Memory B cell (primary cell): ENCODE measurements around the gene RSRC1.

Experiments
- ATAC-seq: fragments of 150-1000 bp; cut with Tn5 transposase; 2 replicates; pipeline ENCODE4 v1.10.0; 2021; ENCODE audit warnings: low read depth, mild to moderate bottlenecking, moderate library complexity
- DNase-seq, 2 donors: peaks; one replicate each; pipeline ENCODE4 v3.0.0; 2022; ENCODE audit warnings: low spot score in 2 of 2
- H3K27ac Mint-ChIP-seq: one replicate; pipeline ENCODE4 v1.8.0; 2022; ENCODE audit warnings: mild to moderate bottlenecking, moderate library complexity, mixed read lengths
- H3K27me3 Mint-ChIP-seq: one replicate; pipeline ENCODE4 v1.8.0; 2022; ENCODE audit warnings: mixed read lengths
- H3K36me3 Mint-ChIP-seq: one replicate; pipeline ENCODE4 v1.8.0; 2022; ENCODE audit warnings: mild to moderate bottlenecking, mixed read lengths
- H3K4me1 Mint-ChIP-seq: one replicate; pipeline ENCODE4 v1.8.0; 2022; ENCODE audit warnings: mixed read lengths
- H3K4me3 Mint-ChIP-seq: one replicate; pipeline ENCODE4 v1.8.0; 2022; ENCODE audit warnings: mild to moderate bottlenecking, moderate library complexity, mixed read lengths
- H3K9me3 Mint-ChIP-seq: one replicate; pipeline ENCODE4 v1.8.0; 2022; ENCODE audit warnings: mixed read lengths

Gene RSRC1

GRCh38 chr3:158574646-158575045 is 464.8 kb downstream of the RSRC1 start:
- peaks cover 5% of the 10 kb centered on the region for H3K9me3 Mint-ChIP-seq
- H3K27me3 Mint-ChIP-seq = peaks cover 14% of the 10 kb centered on the region
- no peak overlapping the region for H3K4me3 Mint-ChIP-seq
- DNase-seq (no peak), ATAC-seq (no peak)
- no peak overlapping the region for H3K27ac Mint-ChIP-seq
- H3K4me1 Mint-ChIP-seq = peaks cover 4% of the 10 kb centered on the region
- peaks cover 4% of the 10 kb centered on the region for H3K36me3 Mint-ChIP-seq

GRCh38 chr3:158590223-158590622 is 480.3 kb downstream of the RSRC1 start:
- Mint-ChIP-seq H3K36me3 (no peaks in the 10 kb centered on the region), H3K4me3 (no peak overlapping the region), H3K4me1 (no peaks in the 10 kb centered on the region), H3K27me3 (peaks cover 5% of the 10 kb centered on the region), H3K27ac (no peak overlapping the region), H3K9me3 (peaks cover 1% of the 10 kb centered on the region)
- DNase-seq (no peak), ATAC-seq (no peak)
